Activated CD8-positive, alpha-beta T cell treated with anti-CD3 and anti-CD28 coated beads for 36 hours (primary cell): ENCODE measurements around the gene RIC3. TPM values are rescaled to one million over a fixed set of nuclear protein-coding genes. Genes with fewer than 3 reads are reported as not detected.

Experiments
- ATAC-seq: fragments of 200-7000 bp; cut with Tn5 transposase; one replicate; pipeline ENCODE4 v1.10.0; 2021; ENCODE audit warnings: mild to moderate bottlenecking, moderate library complexity
- CTCF ChIA-PET: fragments of 350-600 bp; sonication (Branson Sonifier 250); formaldehyde crosslinking; loops from one replicate; lab custom pipeline; 2021; ENCODE audit warnings: antibody characterized with exemption; lab: Charles Lee
- POLR2A ChIA-PET: fragments of 350-600 bp; sonication (Branson Sonifier 250); formaldehyde crosslinking; loops from one replicate; lab custom pipeline; 2021; ENCODE audit warnings: antibody characterized with exemption; lab: Charles Lee
- DNase-seq: peaks from one replicate; pipeline ENCODE4 v3.0.0-alpha.2; 2020
- H3K27ac Mint-ChIP-seq: one replicate; pipeline ENCODE4 v1.8.0; 2021; ENCODE audit warnings: mild to moderate bottlenecking, mixed read lengths
- H3K27me3 Mint-ChIP-seq: one replicate; pipeline ENCODE4 v1.8.0; 2021; ENCODE audit warnings: mixed read lengths
- H3K36me3 Mint-ChIP-seq: one replicate; pipeline ENCODE4 v1.8.0; 2021; ENCODE audit warnings: low read depth, mixed read lengths
- H3K4me1 Mint-ChIP-seq: one replicate; pipeline ENCODE4 v1.8.0; 2021; ENCODE audit warnings: low read depth, mixed read lengths
- H3K4me3 Mint-ChIP-seq: one replicate; pipeline ENCODE4 v1.8.0; 2021; ENCODE audit warnings: mild to moderate bottlenecking, moderate library complexity, mixed read lengths
- H3K9me3 Mint-ChIP-seq: one replicate; pipeline ENCODE4 v1.8.0; 2021; ENCODE audit warnings: mixed read lengths
- intact Hi-C: fragments of 100-400 bp; cut with micrococcal nuclease; formaldehyde crosslinking; loops from one replicate; pipeline ENCODE4 v1.10.0; 2022
- total RNA-seq, 2 experiments: library from RNA; stranded (reverse); gene quantifications; one replicate each; pipeline ENCODE4 v1.2.3, GENCODE V29; 2021
- TF ChIP-seq, protein P1 (sequence below): fragments of 200-600 bp; IDR thresholded peaks from one replicate; pipeline ENCODE4 v1.8.0; 2022; ENCODE audit warnings: antibody characterized with exemption, mild to moderate bottlenecking

RIC3 gene
- total RNA-seq, 2 experiments from 2014 or later = 7.6 to 7.7 TPM

DNA sequence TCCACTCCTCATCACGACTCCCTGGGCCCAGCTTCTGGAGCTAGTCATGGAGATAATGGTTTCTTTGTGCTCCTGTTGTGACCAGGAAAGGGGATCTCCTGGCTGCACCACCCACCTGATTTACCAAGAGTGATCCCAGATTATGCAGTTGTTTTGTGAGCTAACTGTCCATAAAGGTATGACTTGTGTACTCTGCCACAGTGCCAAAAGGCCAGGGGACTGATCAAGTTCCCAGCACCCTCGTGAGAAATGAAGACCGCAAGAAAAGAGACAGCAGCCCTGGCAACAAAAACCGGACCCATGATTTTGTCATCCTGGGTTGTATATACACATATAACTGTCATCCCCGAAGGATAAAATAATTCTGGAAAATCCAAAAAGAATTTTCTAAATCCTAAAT is 61.2 kb downstream of the RIC3 start:
- no peak overlapping the region for H3K4me3 Mint-ChIP-seq
- no peaks in the 10 kb centered on the region for H3K4me1 Mint-ChIP-seq
- H3K36me3 Mint-ChIP-seq = no peaks in the 10 kb centered on the region
- TF ChIP-seq, protein P1, sequence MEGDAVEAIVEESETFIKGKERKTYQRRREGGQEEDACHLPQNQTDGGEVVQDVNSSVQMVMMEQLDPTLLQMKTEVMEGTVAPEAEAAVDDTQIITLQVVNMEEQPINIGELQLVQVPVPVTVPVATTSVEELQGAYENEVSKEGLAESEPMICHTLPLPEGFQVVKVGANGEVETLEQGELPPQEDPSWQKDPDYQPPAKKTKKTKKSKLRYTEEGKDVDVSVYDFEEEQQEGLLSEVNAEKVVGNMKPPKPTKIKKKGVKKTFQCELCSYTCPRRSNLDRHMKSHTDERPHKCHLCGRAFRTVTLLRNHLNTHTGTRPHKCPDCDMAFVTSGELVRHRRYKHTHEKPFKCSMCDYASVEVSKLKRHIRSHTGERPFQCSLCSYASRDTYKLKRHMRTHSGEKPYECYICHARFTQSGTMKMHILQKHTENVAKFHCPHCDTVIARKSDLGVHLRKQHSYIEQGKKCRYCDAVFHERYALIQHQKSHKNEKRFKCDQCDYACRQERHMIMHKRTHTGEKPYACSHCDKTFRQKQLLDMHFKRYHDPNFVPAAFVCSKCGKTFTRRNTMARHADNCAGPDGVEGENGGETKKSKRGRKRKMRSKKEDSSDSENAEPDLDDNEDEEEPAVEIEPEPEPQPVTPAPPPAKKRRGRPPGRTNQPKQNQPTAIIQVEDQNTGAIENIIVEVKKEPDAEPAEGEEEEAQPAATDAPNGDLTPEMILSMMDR = no peak
- ATAC-seq (no peak), DNase-seq (no peak)
- intact Hi-C loops = no loop called here
- POLR2A ChIA-PET = no interaction called here
- H3K9me3 Mint-ChIP-seq = no peaks in the 10 kb centered on the region
- CTCF ChIA-PET = interaction anchor here (1.0 to 4.0 kb wide), 3 partner anchors 8 to 75 kb away, joined by 3 to 31 read pairs (median 3); no protein-coding TSS in a partner anchor
- H3K27ac Mint-ChIP-seq = no peak overlapping the region
- H3K27me3 Mint-ChIP-seq = no peaks in the 10 kb centered on the region

DNA sequence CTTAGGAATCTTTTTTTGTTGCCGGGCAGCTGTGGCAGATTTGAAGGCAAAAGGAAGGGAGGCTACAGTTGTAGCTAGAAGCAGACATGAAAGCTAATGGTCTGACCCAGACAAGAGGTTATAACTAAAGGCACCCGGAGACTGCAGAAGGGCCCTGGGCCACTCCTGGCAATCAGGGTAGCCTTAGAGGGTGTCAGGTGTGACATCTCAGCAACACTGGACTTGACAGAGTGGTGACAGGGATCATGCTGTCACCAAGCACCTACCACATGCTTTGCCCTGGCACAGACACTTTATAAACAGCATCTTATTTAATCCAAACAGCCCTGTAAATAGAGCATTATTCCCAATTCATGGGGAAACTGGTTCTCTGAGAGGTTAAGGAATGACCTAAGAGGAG is 62.1 kb downstream of the RIC3 start:
- no peak for ATAC-seq
- ChIA-PET POLR2A (no interaction called here), CTCF (interaction anchor here (4.0 kb wide), 1 partner anchor 7 kb away, joined by 31 read pairs; no protein-coding TSS in a partner anchor)
- no peak for DNase-seq
- Mint-ChIP-seq H3K4me1 (no peaks in the 10 kb centered on the region), H3K9me3 (no peaks in the 10 kb centered on the region), H3K27me3 (no peaks in the 10 kb centered on the region), H3K36me3 (no peaks in the 10 kb centered on the region), H3K27ac (no peak overlapping the region), H3K4me3 (no peak overlapping the region)
- intact Hi-C loops = no loop called here
- TF ChIP-seq, protein P1 = no peak

DNA sequence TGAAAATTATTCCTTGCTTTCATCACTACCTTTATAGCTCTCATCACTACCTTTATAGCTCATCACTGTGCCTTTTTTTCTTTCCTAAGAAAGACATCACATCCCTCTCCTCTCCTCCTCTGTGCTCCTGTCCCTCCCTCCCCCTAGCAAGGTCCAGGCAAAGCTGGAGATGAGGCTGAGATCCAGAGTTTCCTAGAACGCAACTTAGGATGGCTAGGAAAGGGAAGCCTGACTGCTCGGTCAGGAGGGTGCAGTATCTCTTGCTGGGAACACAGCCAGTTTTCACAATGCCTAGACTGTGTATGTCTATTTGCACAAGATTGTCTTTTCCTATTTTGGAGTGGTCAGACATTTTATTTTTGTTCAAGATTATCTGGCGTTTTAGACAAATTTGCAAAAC is 63.2 kb downstream of the RIC3 start:
- ChIA-PET POLR2A (no interaction called here), CTCF (interaction anchor here (0.6 to 2.2 kb wide), 5 partner anchors 12 to 99 kb away, joined by 3 to 8 read pairs (median 3); no protein-coding TSS in a partner anchor)
- intact Hi-C loops = no loop called here
- no peaks in the 10 kb centered on the region for H3K4me1 Mint-ChIP-seq
- no peaks in the 10 kb centered on the region for H3K27me3 Mint-ChIP-seq
- TF ChIP-seq, protein P1 = no peak
- H3K36me3 Mint-ChIP-seq = no peaks in the 10 kb centered on the region
- no peak overlapping the region for H3K27ac Mint-ChIP-seq
- H3K9me3 Mint-ChIP-seq = no peaks in the 10 kb centered on the region
- ATAC-seq (no peak), DNase-seq (no peak)
- no peak overlapping the region for H3K4me3 Mint-ChIP-seq

DNA sequence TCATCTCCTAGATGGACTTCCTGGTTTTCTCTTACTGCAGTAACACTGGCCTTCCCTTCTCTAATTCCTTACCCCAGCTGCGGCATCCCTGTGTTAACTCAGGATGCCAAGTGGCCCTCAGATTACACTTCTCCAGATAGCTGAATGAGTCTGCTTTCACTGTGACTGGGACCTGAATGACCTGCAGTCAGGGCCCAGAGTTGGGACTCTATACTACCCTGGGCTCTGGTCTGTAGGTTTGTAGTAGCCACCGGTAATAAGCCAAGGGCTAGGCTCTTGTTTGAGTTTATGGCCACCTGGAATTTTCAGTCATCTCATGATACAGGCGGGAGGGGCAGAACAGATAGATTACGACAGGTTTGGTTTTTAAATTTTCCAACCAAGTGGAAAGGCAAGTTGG is 63.7 kb downstream of the RIC3 start:
- Mint-ChIP-seq H3K36me3 (no peaks in the 10 kb centered on the region), H3K27me3 (no peaks in the 10 kb centered on the region), H3K9me3 (no peaks in the 10 kb centered on the region), H3K4me1 (no peaks in the 10 kb centered on the region), H3K27ac (no peak overlapping the region), H3K4me3 (no peak overlapping the region)
- intact Hi-C loops = no loop called here
- CTCF ChIA-PET = interaction anchor here (0.6 to 2.2 kb wide), 5 partner anchors 12 to 98 kb away, joined by 3 to 8 read pairs (median 3); no protein-coding TSS in a partner anchor
- no peak for DNase-seq
- TF ChIP-seq, protein P1 = no peak
- no peak for ATAC-seq
- POLR2A ChIA-PET = no interaction called here

DNA sequence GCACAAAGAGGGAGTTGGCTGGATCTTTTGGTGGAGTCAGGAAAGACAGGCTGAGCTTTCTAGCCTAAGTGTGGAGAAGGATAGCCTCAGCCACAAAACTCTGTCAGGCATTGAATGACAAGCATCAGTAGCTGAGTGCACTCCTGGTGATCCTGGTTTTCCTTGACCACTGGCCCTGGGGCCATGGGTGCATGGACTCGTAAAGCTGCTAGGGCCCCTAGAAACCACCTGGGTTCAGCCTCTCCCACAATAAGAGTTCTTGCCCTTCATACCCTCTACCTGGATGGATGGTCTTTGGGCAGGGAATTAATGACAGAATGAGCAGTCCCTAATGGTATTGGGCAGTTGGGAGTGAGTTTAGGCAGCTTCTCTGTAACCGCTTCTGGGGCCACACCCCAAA is 64.9 kb downstream of the RIC3 start:
- POLR2A ChIA-PET = no interaction called here
- Mint-ChIP-seq H3K9me3 (no peaks in the 10 kb centered on the region), H3K4me1 (no peaks in the 10 kb centered on the region), H3K4me3 (no peak overlapping the region), H3K27me3 (no peaks in the 10 kb centered on the region), H3K36me3 (no peaks in the 10 kb centered on the region), H3K27ac (no peak overlapping the region)
- DNase-seq (no peak), ATAC-seq (no peak)
- CTCF ChIA-PET = interaction anchor here (1.6 to 2.2 kb wide), 3 partner anchors 11 to 97 kb away, joined by 4 to 8 read pairs (median 8); no protein-coding TSS in a partner anchor
- intact Hi-C loops = no loop called here
- TF ChIP-seq, protein P1 = no peak
